MCF 10A (cell line): ENCODE results near the gene NDC80. TPM values are rescaled to one million over a fixed set of nuclear protein-coding genes. Genes with fewer than 3 reads are reported as not detected.

ENCODE experiments used
- BruUV-seq: library from RNA; stranded (reverse); fragments of 400-500 nt; replicated peaks from 2 replicates; lab custom pipeline; 2021; lab: Mats Ljungman, UMichigan
- CTCF ChIA-PET: fragments of 300-600 bp; sonication (Branson Sonifier 250); formaldehyde crosslinking; extraction: SDS; loops from one replicate; lab custom pipeline; 2021; ENCODE audit warnings: antibody characterized with exemption, inconsistent platforms; lab: Yijun Ruan, JAX
- POLR2A ChIA-PET: fragments of 300-600, 350-650 bp; sonication (Branson Sonifier 250); formaldehyde crosslinking; extraction: SDS; loops from one replicate; lab custom pipeline; 2020; ENCODE audit warnings: antibody characterized with exemption, inconsistent platforms; lab: Yijun Ruan, JAX
- DNase-seq: peaks from one replicate; pipeline ENCODE4 v3.0.0-alpha.2; 2018; ENCODE audit not compliant: unreplicated experiment
- H3K27ac Mint-ChIP-seq: one replicate; pipeline ENCODE4 v1.8.0; 2022; ENCODE audit warnings: mild to moderate bottlenecking, low read depth, mixed read lengths; ENCODE audit not compliant: unreplicated experiment
- H3K27me3 Mint-ChIP-seq: one replicate; pipeline ENCODE4 v1.8.0; 2022; ENCODE audit warnings: mixed read lengths; ENCODE audit not compliant: insufficient read depth, unreplicated experiment
- H3K36me3 Mint-ChIP-seq: one replicate; pipeline ENCODE4 v1.8.0; 2022; ENCODE audit warnings: mild to moderate bottlenecking, moderate library complexity, mixed read lengths; ENCODE audit not compliant: insufficient read depth, unreplicated experiment
- H3K4me1 Mint-ChIP-seq: one replicate; pipeline ENCODE4 v1.8.0; 2022; ENCODE audit warnings: mixed read lengths; ENCODE audit not compliant: insufficient read depth, unreplicated experiment
- H3K4me3 Mint-ChIP-seq: one replicate; pipeline ENCODE4 v1.8.0; 2022; ENCODE audit warnings: mild to moderate bottlenecking, moderate library complexity, mixed read lengths; ENCODE audit not compliant: unreplicated experiment
- H3K9me3 Mint-ChIP-seq: one replicate; pipeline ENCODE4 v1.8.0; 2022; ENCODE audit warnings: mixed read lengths; ENCODE audit not compliant: unreplicated experiment
- intact Hi-C: fragments of 100-400 bp; cut with micrococcal nuclease; formaldehyde crosslinking; loops from 2 replicates; pipeline ENCODE4 v1.14.1; 2022
- total RNA-seq: library from RNA; stranded (reverse); gene quantifications from 2 replicates; pipeline ENCODE4 v1.2.3, GENCODE V29; 2022
- TF ChIP-seq, protein P1 (sequence below): fragments of 200-600 bp; IDR thresholded peaks from one replicate; pipeline ENCODE4 v1.8.0; 2022; ENCODE audit warnings: antibody characterized with exemption, mild to moderate bottlenecking; ENCODE audit not compliant: unreplicated experiment

NDC80 gene
- total RNA-seq, 1 experiment from 2014 or later = 29.6 TPM

DNA sequence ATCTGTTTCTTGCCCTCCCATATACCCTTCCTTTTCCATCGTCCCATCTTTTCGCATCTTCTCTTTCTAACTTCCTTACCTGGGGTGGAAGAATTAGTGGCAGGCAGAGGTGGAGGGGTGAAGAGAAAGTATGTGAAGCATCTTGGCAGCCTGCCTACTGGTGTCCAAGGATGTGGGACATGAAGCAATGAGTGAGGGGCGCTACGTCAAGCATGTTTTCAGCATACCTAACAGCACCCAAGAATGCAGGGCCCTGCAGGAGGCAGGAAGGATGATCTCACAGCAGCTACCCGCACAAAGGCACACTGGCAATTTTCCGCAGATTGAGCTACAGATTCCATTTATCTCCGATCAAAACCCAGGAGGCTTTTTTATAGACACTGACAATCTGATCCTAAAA lies 42.2 kb upstream of the NDC80 start:
- no TSS peak for BruUV-seq

DNA sequence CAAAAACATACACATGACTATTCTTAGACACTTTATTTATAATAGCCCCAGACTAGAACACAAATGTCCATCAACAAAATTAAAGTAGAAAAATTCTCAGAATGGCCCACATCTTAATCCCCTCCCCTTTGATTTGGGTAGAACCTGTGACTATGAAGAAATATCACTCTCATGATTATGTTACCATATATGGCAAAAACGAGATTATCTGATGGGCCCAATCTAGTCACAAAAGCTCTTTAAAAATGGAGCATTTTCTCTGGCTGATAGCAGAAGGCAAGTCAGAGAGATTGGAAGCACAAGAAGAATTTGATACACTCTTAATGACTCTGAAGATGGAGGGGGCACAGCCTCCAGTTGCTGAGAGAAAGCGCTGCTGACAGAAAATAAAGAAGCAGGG lies 39.6 kb upstream of the NDC80 start:
- no TSS peak for BruUV-seq
- Mint-ChIP-seq H3K4me3 (no peak overlapping the region), H3K36me3 (peaks cover 6% of the 10 kb centered on the region), H3K9me3 (no peaks in the 10 kb centered on the region), H3K27ac (no peak overlapping the region), H3K4me1 (peaks cover 5% of the 10 kb centered on the region), H3K27me3 (no peaks in the 10 kb centered on the region)
- intact Hi-C loops = no loop called here
- ChIA-PET CTCF (interaction anchor here (0.7 to 1.8 kb wide), 5 partner anchors 14 to 308 kb away, joined by 3 to 5 read pairs (median 3); no protein-coding TSS in a partner anchor), POLR2A (interaction anchor here (0.6 kb wide), 1 partner anchor 26 kb away, joined by 4 read pairs; no protein-coding TSS in a partner anchor)
- no peak for DNase-seq
- TF ChIP-seq, protein P1, sequence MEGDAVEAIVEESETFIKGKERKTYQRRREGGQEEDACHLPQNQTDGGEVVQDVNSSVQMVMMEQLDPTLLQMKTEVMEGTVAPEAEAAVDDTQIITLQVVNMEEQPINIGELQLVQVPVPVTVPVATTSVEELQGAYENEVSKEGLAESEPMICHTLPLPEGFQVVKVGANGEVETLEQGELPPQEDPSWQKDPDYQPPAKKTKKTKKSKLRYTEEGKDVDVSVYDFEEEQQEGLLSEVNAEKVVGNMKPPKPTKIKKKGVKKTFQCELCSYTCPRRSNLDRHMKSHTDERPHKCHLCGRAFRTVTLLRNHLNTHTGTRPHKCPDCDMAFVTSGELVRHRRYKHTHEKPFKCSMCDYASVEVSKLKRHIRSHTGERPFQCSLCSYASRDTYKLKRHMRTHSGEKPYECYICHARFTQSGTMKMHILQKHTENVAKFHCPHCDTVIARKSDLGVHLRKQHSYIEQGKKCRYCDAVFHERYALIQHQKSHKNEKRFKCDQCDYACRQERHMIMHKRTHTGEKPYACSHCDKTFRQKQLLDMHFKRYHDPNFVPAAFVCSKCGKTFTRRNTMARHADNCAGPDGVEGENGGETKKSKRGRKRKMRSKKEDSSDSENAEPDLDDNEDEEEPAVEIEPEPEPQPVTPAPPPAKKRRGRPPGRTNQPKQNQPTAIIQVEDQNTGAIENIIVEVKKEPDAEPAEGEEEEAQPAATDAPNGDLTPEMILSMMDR = no peak

More for the DNA sequence above, 42.2 kb upstream of the NDC80 start:
- intact Hi-C loops = no loop called here
- ChIA-PET POLR2A (no interaction called here), CTCF (interaction anchor here (0.6 kb wide), 1 partner anchor 431 kb away, joined by 4 read pairs; no protein-coding TSS in a partner anchor)
- Mint-ChIP-seq H3K9me3 (no peaks in the 10 kb centered on the region), H3K4me1 (peaks cover 5% of the 10 kb centered on the region), H3K4me3 (no peak overlapping the region), H3K27ac (no peak overlapping the region), H3K36me3 (peaks cover 6% of the 10 kb centered on the region), H3K27me3 (no peaks in the 10 kb centered on the region)
- TF ChIP-seq, protein P1 = no peak
- DNase-seq = peak; percentile 54

DNA sequence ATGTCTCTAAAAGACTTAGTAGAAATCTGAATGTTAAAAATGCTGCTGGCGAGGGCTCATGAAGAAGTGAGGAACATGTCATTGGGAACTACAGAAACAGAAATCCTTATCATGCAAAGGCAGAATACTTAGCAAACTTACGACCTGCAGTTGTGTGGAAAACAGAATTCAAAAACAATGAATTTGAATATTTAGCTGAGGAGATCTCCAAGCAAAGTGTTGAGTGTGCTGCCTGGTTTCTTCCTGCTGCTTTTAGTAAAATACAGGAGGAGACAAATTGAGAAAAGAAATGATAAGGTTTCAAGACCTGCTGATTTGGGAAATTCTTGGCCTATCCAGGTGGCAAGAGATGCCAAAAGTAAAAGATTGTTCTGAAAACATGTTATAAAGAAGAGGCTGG lies 38.6 kb upstream of the NDC80 start:
- DNase-seq = no peak
- CTCF ChIA-PET = interaction anchor here (0.9 to 1.8 kb wide), 3 partner anchors 16 to 309 kb away, joined by 3 to 5 read pairs (median 3); no protein-coding TSS in a partner anchor
- no TSS peak for BruUV-seq
- Mint-ChIP-seq H3K36me3 (peaks cover 6% of the 10 kb centered on the region), H3K27ac (no peak overlapping the region), H3K9me3 (no peaks in the 10 kb centered on the region), H3K4me3 (no peak overlapping the region), H3K4me1 (peaks cover 5% of the 10 kb centered on the region), H3K27me3 (no peaks in the 10 kb centered on the region)
- POLR2A ChIA-PET = no interaction called here
- TF ChIP-seq, protein P1 = no peak
- intact Hi-C loops = no loop called here

DNA sequence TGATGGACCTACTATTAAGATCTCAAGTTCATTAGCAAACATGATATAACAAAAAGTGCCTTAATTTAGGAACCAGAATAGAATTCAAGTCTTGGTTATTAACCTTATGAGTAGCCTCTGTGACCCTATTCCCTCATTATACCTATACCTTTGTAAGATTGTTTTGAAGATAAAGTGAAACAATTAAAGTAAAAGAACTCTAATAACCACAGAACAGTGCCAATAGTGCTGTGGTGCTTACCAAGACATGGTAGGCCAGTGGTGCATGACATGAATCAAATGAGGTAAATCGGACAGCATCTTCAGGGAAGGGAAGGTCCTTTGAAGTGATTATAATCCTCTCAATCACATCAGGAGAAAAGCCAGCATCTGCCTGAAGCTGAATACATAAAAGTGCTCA lies 36.5 kb upstream of the NDC80 start:
- POLR2A ChIA-PET = no interaction called here
- no peaks in the 10 kb centered on the region for H3K9me3 Mint-ChIP-seq

More for the DNA sequence above, 36.5 kb upstream of the NDC80 start:
- no peaks in the 10 kb centered on the region for H3K36me3 Mint-ChIP-seq
- no peak overlapping the region for H3K27ac Mint-ChIP-seq
- no peaks in the 10 kb centered on the region for H3K27me3 Mint-ChIP-seq
- CTCF ChIA-PET = interaction anchor here (0.6 to 2.7 kb wide), 6 partner anchors 12 to 1695 kb away, joined by 3 to 7 read pairs (median 3); no protein-coding TSS in a partner anchor
- no peaks in the 10 kb centered on the region for H3K4me1 Mint-ChIP-seq
- TF ChIP-seq, protein P1 = no peak
- no peak overlapping the region for H3K4me3 Mint-ChIP-seq
- no TSS peak for BruUV-seq
- no peak for DNase-seq
- intact Hi-C loops = no loop called here
